GM18508 (cell line): ENCODE data around the gene APBB2.
"Not testable (repeated sequence)": the region's sequence is repeated elsewhere in the genome, so short reads cannot be mapped to it uniquely, and the experiment has no call there.

ENCODE experiments used
- ATAC-seq: cut with Tn5 transposase; IDR thresholded peaks from one replicate; pipeline ENCODE4 v1.9.1; 2021; ENCODE audit warnings: moderate number of reproducible peaks; ENCODE audit not compliant: insufficient read depth, unreplicated experiment

APBB2 gene

DNA sequence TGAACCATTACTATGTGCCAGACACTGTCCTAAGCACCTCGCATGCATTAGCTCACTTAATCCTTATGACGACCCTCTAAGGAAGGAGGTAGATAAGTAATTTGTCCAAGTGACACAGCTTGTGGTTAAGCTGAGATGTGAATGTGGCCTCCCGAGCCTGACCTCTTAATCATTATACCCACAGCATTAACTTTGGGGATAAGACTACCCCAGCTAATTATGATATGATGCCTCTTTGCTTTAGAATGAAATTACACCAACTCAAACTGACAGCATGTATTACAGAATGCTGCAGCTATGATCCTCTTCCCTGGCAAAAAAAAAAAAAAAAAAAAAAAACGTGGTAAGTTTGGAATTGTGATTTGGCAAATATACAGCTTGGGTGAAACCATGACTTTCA is 53.5 kb downstream of the APBB2 start:
- no peak for ATAC-seq

DNA sequence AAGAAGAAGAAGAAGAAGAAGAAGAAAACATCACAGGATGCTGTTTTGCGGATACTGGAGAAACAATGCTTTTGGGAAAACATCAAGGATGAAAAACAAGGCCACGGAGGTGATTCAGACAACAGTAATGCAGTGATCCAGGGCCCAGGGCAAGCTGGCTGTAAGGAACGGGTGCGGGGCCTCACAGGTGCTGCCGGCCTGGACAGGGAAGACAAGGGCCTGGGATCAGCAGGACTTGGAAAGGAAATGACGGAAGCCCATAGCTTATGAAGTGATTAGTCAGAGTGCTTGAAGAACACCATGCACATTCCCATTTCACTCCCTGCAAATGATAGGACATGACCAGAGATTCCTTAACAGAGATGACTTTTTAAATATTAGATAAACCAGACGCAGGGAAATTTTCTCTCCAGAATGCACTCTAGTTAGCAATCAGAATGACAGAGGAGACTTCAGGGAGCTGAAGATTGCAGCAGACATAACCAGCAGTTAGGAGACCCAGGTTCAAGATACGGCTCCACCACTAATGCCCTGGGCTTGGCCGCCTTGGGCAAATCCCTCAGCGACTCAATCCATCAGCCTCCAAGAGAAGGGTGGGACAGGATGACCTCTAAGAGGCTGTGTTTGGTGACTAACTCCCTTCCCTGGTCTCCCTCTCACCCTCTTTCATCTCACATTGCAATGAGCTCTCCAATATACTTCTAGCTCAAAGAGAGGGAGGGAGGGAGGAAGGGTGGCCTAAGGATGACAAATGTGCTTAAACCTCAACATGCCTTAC is 54.1 kb downstream of the APBB2 start:
- no peak for ATAC-seq

DNA sequence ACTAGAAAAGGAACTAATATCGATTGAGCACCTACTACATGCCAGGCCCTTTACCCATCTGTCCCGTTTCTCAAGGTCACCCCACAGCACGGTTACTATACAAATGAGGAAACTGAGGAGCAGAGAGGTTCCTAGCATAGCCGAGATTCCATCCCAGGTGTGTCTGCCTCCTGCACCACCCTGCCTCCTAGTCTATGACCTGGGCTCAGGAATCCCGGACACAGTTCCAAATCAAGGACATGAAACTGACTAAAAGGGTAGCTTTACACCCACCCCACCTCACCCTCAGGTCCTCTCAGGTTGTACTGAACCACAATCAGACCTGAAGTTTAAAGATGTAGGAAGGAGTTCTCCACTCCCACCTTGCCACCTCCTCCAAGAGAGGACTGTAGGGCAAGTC is 55.6 kb downstream of the APBB2 start:
- ATAC-seq = no peak

DNA sequence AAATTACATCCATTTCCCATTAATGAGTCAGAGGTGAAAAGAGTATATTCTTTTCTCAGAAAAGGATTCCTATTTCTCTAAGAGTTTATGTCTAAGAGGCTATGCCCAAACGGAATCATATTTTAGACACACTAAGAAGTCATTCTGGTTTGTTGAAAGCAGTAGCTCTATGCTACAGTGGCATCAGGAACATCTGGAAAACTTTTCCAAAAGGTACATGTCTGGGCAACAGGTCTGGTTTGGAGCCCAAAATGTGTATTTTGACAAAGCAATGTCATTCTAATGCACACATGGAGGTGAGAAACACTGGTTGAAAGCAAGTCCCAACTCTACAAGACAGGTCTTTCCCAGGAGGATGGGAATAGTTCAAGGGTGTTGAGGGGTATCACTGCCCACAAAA is 56.1 kb downstream of the APBB2 start:
- ATAC-seq = no peak

DNA sequence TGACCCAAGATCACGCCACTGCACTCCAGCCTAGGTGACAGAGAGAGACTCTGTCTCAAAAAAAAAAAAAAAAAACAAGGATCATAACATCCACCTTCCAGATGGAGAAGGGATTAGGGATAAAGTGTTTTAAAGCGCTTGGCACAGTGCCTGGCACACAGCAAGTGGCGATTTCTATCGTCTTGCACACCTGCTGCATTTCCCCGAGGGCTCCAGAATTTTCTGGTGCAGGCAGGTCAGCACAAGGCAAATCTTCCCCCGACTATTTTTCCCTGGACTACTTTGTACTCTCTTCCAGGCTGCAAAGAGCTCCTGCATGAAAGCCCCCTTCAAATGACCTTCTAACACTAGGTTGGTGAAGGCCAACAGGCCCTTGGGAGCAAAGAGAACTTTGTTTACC is 57.3 kb downstream of the APBB2 start:
- no peak for ATAC-seq

DNA sequence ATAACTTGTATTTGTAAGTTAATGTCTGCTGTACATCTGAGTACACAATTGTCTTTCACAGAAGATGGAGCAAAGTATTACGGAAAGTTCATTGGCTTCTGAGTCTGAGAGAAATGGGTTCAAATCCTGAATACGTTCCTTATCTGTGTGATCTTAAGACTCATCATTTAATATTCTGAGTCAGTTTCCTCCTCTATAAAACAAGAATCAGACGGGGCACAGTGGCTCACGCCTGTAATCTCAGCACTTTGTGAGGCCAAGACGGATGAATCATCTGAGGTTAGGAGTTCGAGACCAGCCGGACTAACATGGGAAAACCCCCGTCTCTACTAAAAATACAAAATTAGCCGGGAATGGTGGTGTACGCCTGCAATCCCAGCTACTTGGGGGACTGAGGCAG is 57.8 kb downstream of the APBB2 start:
- no peak for ATAC-seq

DNA sequence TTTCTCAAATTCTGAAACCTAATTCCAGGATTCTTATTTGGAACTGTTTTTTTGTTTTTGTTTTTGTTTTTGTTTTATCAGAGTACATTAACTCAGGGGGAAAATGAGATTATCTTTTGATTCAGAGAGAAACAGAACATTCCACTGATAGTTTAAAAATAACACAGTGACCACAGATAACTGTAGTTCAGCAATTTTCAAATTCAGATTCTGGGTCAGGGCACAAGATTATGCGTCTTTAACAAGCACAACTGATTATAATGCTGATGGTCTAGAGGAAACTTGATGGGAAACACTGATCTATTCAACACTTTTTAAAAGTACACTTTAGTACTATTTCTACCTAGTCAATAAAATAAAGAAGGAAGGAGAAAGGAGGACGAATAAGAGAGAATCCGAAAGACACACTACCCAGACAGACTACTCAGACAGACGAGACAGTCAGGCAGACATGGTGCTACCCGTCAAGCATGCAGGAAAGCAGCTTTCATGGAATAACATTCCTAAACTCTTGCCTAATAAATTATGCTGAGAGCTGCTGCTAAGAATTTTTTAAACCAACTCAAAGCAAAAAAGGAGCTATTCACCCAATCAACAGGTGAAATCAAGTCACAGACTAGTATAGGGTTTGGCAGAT is 59.0 kb downstream of the APBB2 start:
- ATAC-seq = no peak

DNA sequence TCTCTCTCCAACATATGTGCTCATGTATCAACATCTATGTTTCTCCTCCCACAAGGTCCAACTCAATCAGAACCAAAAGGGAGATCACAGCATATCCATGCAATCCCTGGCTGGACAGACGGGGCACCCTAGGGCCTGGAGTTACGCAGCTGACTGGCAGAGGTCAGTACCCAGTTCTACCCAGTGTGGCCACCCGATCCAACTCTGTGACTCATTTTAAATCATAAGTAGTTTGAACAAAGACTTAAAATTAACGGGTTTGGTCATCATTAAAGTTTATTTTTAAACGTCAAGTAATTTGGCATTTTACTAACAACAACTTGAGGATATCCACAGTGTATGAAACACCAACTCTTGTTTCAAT is 59.5 kb downstream of the APBB2 start:
- ATAC-seq = no peak

DNA sequence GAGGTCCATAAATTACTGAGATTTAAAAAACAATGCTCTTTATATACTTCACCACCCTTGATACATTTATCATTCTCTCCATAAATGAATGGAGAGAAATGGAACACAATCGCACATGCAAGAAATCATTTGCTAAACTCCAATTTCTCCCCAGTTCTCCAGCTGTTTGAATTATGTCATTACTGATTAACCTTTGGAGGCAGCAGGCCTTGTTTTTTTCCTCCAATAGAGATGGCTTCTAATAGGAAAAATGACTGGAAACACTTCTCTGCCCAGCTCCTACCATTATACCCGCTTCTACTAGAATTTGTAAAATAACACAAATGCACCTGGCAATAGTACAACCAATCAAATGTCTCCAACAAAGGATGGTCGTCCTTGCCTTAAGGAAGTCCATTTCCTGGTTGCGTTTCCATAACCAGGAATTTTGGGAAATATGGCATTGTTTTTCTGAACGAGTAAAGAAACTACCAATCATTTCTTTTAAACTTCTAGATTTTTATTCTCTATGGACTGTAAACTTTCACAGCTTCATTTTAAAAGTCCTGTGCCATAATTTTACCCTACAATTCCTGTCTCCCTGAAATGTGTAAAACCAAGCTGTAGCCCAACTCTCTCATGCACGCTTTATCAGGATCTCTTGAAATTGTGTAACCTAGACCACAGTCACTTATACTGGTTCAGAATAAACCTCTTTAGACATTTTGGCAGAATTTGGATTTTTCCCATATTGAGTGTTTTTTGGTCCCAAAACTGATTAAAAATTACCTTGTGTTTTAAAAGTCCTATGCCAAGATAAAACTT is 60.1 kb downstream of the APBB2 start:
- no peak for ATAC-seq

DNA sequence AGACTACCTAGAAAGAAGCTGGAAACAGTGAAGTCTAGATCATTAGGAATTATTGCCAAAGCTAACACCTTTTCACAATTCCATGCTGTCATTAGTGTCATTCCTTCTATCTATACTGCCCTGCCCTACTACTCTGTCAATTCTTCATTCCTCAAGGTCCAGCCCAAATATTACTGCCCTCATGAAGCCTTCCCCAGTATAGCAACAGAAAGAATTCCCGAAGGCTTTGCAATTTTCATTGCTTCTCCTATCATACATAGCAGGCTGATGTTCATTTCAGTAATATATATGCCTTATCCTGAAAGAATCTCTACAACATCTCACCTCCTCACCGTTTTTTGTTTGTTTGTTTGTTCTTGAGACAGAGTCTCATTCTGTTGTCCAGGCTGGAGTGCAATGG is 63.9 kb downstream of the APBB2 start:
- ATAC-seq = no peak

DNA sequence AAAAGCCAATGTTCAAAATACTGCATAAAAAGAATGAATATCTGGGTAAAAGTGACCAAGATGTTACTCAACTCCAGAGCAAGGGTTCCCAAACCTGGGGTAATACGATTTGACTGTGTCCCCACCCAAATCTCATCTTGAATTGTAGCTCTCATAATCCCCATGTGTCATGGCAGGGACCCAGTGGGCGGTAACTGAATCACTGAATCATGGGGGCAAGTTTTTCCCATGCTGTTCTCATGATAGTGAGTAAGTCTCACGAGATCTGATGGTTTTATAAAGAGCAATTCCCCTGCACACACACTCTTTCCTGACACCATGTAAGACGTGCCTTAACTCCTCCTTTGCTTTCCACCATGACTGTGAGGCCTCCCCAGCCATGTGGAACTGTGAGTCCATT is 64.8 kb downstream of the APBB2 start:
- ATAC-seq = not testable (repeated sequence)

DNA sequence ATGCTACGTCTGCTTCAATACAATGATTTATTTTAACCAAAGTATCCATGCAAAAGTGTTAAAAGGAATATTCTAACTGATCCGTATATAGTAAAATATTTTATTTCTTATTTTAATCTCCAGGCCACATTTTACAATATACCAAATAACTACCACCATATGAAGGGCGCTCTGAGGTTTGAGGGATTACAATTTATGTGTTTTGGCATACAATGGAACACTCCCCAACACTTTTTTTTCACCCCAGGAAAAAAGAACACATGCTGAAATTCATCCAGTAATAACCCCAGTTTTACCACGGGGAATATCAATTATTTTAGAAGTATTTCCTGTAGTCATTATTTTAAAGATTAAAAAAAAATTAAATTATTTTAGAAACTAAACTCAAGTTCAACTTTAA is 65.4 kb downstream of the APBB2 start:
- no peak for ATAC-seq

DNA sequence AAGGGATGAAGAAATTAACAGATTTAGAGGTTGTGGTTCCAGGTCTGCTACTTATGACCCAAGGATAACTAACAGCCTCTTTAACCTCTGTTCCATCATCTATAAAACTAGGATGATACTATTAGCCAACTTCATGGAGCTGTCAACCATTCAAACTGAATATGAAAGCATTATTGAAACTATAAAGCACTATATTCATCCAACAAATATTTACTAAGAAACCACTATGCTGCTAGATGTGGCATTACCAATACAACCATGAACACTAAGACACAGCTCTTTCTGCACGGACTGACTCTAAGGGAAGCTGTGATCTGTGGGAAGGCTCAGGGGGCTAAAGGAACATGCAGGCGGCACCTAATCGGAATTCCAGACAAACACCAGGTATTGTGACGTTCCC is 66.0 kb downstream of the APBB2 start:
- no peak for ATAC-seq

DNA sequence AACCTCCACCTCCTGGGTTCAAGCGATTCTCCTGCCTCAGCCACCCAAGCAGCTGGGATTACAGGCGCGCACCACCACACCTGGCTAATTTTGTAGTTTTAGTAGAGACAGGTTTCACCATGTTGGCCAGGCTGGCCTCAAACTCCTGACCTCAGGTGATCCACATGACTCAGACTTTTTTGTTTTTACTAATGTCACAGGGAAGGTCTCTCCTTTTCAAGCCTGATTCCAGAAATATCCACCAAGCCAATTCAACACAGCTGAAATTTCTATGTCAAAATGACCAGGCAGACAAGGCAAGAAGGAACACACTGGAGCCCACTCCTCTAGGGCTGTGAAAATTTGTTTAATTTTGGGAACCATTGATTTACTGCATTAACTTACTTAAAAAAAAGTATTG is 66.8 kb downstream of the APBB2 start:
- not testable (repeated sequence) for ATAC-seq

DNA sequence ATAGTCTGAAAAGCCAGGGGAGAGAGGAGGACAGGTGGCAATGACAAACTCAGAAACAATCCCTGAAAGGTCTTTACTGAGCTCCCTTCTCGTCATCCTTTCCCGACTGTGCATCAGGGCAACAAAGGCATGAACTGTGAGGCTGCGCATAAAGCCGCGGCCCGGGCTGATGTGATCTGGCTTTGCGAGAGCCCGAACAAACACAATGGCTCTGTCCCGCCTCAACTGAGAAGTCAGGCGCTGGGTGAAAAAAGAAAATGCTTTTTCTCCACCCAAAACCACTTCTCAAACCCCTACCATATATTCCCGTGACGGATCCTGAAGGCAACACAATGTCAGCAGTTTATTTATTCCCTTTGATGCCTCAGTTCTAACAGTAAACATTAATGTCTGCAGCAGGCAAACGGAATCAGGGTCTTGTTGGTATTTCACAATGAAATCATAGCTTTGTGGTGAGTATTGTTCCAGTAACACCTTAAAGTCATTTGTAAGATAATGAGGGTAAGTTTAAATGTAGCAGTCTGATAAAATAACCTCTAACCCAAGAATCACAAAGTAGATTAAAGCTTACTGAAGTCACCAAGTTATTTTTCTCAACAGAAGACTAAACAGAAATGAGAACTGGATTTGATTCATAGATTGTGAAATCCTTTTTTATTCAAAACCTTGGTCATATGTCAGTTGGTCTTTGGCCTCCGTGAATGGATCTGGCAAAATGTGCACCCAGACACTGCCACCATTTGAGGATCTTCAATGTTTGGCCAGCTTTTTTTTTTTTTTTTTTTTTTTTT is 67.4 kb downstream of the APBB2 start:
- ATAC-seq = no peak

DNA sequence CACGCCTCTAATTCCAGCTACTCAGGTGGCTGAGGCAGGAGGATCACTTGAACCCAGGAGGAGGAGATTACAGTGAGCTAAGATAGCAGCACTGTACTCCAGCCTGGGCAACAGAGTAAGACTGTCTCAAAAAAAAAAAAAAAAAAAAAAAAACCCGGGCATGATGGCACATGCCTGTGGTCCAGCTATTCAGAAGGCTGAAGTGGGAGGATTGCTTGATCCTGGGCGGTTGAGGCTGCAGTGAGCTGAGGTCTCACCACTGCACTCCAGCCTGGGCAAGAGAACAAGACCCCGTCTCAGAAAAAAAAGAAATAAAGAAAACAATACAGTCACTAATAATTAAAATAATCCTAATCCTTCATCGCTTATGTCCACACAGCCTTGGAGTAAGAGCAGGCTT is 68.1 kb downstream of the APBB2 start:
- no peak for ATAC-seq

DNA sequence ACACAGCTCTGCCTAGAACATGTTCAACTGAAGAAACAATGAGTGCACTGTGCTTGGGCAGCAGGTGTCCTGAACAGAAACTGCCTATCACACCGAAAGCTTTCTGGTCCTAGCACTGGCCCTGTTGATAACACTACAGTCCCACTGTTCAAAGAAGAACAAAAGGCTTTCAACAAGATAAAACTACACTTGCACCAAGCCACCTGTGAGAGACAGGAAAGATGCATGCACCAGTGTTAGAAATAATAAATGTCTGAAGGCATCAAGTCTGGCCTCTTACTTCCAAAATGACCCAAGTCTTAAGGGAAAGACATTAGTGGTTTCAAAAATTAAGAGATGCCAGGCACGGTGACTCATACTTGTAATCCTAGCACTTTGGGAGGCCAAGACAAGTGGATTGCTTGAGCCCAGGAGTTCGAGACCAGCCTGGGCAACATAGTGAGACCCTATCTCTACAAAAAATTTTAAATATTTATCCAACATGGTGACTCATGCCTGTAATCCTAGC is 68.7 kb downstream of the APBB2 start:
- no peak for ATAC-seq

DNA sequence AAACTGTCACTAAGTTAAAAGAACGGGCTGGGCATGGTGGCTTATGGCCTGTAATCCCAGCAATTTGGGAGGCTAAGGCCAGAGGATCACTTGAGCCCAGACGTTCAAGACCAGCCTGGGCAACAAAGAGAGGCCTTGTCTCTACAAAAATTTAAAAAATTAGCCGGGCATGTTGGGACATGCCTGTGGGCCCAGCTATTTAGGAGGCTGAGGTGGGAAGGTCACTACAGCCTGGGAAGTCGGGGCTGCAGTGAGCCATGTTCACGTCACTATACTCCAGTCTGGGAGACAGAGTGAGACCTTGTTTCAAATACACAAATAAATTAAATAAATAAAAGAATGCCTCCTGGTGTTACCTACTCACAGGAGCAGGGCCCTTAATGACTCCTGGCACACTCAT is 69.5 kb downstream of the APBB2 start:
- ATAC-seq = no peak

DNA sequence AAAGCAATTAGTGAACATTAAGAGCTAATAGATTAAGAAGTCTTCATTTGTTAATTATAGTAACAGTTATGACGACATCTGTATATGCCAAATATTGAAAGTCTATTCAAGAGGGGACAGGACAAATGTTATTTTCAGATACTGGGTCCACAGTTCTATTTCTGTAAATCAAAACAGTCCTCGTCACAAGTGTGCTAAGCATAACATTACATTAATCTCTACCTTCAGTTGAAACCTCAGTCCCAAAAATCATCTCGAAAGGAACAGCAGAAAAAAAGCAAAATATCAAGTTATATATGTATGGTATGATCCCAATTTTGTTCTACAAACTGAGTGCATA is 70.3 kb downstream of the APBB2 start:
- no peak for ATAC-seq

DNA sequence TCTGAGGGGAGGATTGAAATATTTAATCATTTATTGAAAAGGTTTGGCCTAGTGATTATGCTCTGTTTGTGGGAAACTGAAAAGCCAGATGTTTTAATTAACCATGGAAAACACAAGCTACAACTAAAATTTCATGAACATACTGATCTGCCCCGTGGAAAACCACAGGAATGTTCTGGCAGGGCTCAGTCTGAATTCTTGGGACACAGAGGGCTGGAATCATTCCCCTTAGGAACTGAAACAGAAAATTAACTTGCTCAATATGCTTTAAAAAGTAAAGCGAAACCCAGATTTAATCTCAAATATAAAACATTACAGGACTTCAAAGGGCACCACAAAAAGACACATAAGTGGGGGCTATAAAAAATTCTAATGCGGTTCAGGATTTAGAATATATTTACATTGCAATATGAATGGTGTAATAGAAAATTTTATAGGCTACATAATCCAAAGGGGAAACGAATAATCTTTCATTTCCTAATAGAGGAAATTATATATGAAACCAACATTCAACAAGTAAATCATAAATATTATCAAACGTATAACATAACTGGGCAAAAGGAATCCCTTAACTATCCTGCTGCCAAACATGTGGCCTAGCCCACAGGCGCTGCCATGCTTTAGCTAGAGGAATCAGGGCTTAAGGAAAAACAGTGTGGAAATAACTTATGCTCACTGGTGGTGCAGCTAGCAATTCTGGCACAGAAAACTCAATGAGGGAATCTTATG is 70.9 kb downstream of the APBB2 start:
- ATAC-seq = no peak
